OCI-LY7 (cell line): ENCODE measurements around the gene CAMKK1.

Experiments
- EZH2phosphoT487 ChIP-seq: fragments of 200-600 bp; sonication (generic); IDR thresholded peaks from 2 replicates; pipeline ENCODE4 v1.6.1; 2018; ENCODE audit warnings: low read depth, borderline replicate concordance, mild to moderate bottlenecking, mixed run types, antibody characterized with exemption, low read length, moderate library complexity, mixed read lengths
- TF ChIP-seq, protein P1 (sequence below): fragments of 200-600 bp; sonication (generic); conservative IDR thresholded peaks from 2 replicates; pipeline ENCODE4 v1.5.1; 2014; ENCODE audit warnings: mild to moderate bottlenecking, antibody characterized with exemption, low read length, moderate library complexity, mixed read lengths

DNA sequence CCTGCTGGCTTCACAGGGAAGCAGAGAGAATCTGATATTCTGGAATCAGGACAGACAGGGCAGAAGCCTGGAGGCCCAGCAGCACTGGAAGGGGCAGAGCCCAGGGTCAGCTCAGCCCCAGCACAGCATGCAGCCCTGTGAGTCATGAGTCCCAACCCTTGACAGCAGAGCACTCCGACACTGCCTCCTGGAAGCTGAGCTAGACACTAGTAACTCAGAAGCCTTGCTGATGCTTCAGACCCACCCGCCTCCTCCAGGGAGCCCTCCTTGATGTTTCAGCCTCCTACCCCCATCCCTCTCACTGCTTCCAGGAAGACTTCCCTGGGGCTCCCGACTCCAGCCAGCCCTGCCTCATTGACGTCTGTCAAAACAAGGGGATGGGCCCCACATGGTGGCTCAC is 6.9 kb downstream of the CAMKK1 start:
- TF ChIP-seq, protein P1, sequence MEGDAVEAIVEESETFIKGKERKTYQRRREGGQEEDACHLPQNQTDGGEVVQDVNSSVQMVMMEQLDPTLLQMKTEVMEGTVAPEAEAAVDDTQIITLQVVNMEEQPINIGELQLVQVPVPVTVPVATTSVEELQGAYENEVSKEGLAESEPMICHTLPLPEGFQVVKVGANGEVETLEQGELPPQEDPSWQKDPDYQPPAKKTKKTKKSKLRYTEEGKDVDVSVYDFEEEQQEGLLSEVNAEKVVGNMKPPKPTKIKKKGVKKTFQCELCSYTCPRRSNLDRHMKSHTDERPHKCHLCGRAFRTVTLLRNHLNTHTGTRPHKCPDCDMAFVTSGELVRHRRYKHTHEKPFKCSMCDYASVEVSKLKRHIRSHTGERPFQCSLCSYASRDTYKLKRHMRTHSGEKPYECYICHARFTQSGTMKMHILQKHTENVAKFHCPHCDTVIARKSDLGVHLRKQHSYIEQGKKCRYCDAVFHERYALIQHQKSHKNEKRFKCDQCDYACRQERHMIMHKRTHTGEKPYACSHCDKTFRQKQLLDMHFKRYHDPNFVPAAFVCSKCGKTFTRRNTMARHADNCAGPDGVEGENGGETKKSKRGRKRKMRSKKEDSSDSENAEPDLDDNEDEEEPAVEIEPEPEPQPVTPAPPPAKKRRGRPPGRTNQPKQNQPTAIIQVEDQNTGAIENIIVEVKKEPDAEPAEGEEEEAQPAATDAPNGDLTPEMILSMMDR, result no peak
- TF ChIP-seq EZH2phosphoT487, result no peak
